Embryonic facial prominence (tissue), 1 donor: ENCODE results near the gene CISD2.
"Not testable (repeated sequence)": the region's sequence is repeated elsewhere in the genome, so short reads cannot be mapped to it uniquely, and the experiment has no call there.

Experiments used
- DNase-seq: peaks from one replicate; pipeline ENCODE4 v3.0.0-alpha.2; 2016; ENCODE audit errors: extremely low spot score

CISD2 gene, protein sequence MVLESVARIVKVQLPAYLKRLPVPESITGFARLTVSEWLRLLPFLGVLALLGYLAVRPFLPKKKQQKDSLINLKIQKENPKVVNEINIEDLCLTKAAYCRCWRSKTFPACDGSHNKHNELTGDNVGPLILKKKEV

DNA sequence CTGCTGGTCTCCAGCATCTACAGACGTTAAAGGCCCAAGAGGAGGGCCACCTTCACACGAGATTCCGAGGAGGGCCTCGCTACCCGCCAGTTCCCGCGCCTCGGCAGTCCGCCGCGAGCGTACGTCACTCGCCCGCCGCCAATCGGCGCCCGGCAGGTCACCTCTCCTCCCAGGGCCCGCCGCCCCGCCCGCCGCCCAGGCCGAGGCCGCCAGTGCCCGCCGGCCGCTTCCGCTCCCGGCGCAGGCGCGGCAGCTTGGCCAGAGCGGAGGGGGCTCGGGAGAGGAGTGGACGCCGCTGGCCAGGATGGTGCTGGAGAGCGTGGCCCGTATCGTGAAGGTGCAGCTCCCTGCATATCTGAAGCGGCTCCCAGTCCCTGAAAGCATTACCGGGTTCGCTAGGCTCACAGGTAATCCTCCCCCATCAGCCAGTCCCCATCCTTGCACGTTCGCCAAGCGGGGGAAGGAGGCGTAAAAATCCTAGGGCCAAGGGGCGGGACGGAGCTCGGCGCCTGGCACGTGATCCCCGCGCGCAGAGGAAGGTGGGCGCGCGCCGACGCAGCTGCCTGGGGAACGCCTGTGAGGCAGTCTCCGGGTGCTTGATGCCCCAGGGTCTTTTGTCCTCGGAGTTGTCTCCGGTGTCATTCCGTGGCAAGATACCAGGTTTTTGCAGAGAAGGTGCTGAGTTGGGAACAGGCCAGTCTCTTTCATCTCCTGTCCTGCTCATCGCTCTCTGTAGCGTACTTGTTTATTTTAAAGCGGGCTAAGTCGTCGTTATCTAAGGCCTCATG, at the start of gene CISD2:
Gene CISD2 (plus strand): TSS at position 212 of the 788 bp plus-strand sequence. CDS start 93 bp downstream, at position 305.
- peak; percentile 85 for DNase-seq

DNA sequence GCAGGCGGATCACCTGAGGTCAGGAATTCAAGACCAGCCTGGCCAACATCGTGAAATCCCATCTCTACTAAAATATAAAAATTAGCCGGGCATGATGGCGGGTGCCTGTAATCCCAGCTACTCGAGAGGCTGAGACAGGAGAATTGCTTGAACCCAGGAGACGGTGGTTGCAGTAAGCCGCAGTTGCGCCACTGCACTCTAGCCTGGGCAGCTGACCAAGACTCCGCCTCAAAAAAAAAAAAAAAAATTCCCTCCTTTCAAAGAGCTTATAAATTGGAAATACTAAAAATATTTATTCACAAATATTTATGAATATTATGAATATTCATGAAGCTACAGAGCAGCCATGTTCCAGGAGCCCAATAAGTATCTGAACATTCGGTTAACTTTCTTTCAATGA, 49.7 kb upstream of the CISD2 start:
- DNase-seq, result not testable (repeated sequence)

DNA sequence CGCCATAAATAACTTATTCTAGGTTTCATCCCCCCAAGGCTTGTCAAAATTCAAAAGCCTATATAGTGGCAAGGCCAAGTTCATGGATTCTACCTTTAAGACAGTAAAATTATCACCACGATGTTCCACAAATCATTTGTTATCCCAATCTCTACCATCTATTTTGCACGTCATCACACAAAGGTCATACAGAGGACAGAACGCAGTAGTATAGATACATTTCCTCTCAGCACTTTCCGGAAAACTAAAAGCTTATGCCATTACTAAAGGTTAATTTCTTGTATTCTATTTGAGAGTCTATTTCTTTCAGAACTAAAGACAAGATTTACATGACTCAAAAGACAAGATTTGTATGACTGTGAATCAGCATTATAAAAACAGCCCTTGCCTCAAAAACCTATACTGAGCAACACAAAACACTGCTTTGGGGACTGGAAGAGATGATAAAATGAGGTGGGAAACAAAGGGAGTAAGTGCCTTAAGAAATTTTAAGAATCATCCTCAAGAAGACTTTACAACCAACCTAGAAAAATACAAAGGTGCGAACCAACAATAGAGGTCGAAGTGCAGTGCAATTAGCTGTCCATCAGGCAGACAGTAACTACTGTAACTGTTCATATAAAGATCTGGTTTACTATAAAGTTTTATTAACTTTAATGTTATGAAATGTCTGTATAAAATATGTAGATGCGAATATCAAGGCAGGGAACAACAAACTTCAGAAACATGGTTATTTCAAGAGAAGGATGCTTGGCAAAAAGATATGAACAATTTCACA, 49.0 kb upstream of the CISD2 start:
- DNase-seq, result no peak

DNA sequence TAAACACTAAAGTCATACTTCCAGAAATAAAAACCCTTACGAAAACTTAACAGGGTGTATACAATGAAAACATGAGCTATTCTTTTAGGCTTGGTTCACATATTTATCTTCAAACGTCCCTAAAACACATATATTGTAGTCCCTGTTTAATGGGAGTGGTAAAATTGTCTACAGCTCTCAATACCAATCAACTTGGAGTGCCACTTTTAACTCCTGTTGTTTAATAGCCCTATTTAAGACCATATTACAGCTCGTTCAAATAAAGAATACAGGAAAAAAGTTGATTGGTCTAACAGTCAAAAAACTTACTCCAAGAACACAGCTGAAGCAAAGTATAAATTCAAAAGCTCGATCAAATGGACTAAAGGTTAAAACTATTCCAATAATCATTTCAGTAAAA, 45.3 kb upstream of the CISD2 start:
- no peak for DNase-seq

DNA sequence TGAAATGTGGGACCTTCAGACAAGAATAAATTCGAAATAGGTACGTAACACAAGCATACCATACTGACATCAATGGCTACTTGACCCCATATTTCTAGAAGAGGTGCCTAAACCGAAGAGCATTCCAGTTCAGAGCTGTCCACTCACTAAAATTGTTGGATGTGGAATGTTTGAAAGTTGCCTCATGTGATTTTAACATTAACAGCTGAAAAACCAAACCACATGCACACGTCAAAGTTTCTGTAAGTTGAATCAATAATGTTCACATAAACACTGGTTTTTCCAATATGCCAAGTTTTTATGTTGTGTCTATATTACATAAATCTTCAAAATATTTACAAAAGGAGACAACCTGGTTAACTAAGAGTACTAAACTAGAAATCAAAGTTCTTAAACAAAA, 44.9 kb upstream of the CISD2 start:
- DNase-seq, result no peak

DNA sequence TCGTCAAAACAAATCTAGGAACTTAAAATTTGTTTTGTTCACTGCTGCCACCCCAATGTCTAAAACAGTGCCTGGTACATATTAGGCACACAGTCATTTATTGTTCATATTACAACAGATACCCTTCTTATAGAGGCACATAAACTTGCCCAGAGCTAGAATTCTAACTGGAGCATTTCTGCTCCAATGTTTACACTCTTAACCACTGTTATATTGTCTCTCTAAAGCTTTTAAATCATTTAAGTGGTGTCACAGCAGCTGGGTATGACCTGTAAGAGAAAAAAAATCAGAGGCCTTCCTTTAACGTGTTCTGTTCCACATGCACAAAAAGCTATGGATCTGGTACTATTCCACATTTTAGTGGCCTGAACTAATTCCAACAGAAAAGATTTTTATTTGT, 44.4 kb upstream of the CISD2 start:
- DNase-seq, result no peak

DNA sequence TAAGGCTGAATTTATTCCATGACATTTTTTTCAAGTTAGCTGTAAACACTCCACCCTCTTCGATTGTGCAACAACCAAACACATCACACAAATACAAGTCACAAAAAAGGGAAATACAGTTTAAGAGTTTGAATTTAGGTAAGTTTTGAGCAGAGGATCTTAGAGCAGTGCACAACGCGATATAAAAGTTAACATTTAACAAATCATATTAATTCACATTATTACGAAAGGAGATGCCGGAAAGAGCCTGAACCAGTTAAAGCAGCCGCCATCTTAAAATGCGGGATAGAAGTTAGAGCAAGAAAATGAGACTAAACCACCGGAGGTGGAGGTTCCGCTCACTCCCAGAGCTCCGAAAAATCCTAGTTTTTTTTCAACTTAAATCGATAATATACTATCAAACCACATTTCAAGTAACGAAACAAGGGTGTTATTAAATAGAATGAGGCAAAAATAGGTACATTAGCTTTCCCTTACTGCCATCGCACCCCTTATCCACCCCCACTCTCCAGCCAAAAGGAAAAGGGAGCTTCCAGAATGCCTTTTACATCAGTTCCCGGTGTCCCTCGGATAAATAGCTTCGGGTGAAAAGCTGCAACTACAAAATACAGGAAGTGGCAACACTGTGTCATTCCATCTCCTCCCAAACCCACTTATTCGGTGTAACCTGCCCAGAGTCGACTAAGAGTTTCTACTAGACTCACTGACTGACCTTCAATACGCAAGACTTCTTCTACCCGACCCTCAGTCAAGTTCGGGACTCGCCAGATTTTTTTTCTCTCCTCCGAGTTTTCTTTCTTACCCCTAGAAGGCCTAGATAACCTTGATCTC, 43.3 kb upstream of the CISD2 start:
- DNase-seq, result peak; percentile 51

DNA sequence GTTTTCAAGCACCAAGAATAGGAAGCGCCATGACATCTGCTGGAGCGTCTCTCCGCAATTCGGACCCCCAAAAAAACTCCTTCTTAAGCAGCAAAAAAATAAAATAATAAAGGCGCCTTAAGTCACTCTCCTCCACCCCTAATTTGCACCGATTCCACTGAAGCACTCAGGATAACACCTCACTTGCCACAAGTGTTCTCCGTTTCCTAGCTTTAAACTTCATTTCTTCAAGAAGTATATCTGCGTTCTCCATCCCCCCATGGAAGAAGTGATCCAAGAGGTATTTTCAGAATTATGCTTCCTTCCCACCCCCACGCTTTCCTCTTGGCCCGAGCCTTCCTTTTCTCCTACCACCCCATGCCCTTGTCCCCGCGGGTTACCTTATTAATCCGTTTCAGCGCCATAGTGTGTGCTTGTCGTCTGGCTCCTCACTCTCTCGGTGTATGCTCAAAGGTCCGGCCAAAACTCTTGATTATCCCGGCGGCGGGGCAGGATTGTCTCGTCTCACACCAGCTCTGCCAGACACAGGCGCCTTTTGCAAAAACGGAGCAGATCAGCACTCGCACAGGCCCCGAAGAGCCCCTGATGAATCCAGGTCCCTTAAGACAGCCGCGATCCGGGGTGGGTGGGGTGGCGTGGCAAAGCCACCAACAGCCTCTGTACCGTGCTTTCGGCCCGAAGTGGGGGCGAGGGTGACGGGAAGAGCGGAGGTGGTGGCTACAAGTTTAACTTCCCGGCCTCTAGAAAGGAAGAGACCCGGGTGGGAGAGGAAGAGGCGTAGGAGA, 42.5 kb upstream of the CISD2 start:
- no peak for DNase-seq

DNA sequence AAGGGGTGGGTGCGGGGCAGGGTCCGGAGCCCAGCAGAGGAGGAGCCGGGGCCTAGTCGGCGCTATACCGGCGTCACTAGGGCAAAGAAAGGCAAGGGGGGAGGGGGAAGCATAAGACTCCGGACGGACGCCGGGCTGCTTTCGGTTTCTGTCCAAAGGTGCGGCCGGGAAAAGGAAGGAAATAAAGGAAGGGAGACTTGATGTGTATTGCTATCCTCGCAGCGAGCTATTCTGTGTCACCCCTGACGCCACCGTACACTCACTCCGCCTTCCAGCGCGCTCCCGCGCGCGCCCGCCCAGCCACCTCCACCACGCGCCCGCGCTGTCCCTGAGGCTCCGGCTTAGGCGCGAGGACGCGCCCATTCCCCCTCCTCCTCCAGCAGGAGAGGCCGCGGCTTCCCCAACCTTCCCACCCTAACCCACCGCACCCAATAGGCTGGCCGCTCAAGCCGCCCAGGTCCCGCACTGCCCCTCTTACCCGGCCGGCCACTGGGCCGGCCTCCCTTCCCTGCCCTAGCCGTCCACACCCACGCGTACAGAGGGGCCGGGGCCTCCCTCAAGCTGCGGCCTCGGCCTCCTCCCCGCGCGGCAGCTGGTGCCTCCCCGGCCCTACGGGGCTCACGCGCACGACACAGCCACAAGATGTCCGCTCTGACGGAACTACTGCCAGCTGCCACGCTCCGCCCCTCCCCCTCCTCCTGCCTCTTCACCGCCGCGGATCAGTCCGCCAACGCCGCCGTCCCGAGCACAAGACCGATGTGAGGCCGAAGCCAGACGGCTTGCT, 41.7 kb upstream of the CISD2 start, which contains the start of gene UBE2D3:
Gene UBE2D3 (minus strand): TSS at position 662 of the 784 bp plus-strand sequence. CDS start 1,043 bp downstream, outside the sequence.
- DNase-seq, result peak; percentile 94

DNA sequence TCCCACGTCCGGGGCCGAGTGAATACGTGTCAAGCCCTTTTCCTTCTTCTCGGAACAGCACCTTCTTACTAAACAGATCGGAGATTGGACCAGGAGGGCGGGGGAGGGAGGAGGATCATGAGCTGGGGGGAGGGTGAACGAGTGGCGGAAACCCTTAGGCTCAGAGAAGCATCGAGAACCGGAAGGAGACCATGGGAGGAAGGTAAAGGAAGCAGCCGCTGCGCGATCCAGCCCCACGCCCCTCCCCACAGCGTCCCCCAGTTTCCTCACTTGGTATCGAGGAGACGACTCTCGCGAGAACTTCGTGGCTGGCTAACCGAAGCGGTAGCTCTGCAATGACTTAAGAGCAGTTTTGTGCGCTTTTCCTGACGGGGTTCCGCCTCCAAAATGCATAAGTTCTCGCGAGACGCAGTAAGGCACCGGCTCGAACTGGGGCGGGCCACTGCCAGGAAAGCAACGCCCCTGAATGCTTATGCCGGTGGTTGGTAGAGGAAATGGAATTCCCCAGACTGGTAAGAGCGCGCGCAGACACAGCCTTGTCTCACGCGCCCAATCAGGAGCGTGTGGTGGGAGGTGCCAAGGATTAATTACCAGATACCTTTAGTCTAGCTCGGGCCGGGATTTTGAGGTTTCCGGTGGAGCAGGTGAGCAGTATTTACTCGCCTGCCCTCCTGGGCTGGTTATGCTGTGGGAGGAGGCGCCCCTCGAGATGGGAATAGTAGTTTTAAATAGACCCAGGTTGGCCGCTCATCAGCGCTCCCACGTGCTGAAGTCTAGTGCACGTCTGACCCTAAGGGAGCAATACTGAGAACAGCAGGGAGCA, 40.9 kb upstream of the CISD2 start:
- DNase-seq, result peak; percentile 99

DNA sequence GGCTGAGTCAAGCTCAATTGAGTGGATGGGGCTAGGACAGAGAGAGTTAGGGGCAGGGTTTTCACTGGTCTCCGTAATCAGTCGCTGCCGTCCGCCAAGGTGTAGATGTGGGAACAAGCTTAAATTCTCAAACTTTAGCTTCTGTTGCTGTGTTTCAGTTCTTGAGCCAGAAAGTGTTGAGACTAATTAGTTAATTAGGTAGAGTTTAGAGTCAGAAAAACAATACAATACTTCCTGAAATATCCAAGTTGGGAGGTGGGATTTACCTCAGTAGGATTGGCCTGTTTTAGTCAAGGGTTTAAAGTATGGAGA, 40.3 kb upstream of the CISD2 start:
- no peak for DNase-seq

DNA sequence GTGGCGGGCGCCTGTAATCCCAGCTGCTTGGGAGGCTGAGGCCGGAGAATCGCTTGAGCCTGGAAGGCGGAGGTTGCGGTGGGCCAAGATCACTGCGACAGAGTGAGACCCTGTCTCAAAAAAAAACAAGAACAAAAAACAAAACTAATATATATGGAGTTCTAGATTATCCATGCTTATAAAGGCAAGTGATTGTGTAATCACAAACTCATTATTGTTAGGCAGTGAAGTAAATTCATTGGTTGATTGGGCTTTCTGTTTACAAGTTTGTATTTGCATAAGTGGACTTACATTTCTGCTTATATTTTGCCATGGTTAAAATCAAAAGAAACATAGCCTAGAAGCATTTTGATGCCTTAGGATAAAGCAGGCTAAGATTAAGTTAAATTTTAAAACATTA, 39.0 kb upstream of the CISD2 start:
- no peak for DNase-seq

DNA sequence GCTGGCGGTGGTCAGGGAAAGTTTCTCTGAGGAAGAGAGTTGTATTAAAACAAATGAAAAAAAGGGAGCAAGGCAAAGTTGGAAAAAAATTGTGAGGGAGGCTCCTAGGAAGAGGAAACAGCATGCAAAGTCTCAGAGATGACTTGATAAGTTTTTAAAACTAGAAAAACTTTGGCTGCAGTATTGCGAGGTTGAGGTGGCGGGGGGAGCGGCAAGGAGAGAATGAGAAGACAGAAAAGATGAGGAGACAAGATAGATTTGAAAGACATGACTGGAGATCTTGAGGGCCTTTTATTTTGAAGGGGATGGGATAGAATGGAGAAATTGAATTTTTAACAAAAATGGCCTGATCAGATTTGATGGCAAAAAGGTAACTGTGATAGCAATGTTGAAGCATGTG, 36.7 kb upstream of the CISD2 start:
- DNase-seq, result no peak

DNA sequence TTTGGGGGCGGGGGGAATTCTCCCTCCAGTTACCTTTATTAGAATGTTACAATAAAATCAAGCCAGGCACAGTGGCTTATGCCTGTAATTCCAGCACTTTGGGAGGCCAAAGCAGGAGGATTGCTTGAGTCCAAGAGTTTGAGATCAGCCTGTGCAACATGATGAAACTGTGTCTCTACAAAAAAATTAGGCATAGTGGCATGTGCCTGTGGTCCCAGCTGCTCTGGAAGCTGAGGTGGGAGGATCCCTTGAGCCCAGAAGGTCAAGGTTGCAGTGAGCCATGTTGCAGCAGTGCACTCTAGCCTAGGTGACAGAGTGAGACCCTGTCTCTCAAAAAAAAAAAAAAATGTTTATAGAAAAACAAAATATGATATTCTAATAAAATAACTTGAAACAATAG, 36.1 kb upstream of the CISD2 start:
- no peak for DNase-seq

DNA sequence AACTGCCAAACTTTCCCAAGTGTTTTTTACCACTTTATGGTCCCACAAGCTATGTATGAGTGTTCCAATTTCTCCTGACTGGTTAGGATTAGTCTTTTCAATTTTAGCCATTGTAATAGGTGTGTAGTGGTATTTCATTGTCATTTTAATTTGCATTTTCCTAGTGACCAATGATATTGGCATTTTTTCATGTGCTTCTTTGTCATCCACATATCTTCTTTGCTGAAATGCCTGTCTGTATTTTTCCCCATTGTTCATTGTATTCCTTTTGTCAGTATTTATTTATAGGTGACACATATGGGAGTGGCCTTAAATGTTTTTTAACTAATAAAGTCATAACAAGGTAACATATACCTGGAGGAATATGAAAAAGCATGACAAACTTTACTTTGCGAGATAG, 32.2 kb upstream of the CISD2 start:
- no peak for DNase-seq

DNA sequence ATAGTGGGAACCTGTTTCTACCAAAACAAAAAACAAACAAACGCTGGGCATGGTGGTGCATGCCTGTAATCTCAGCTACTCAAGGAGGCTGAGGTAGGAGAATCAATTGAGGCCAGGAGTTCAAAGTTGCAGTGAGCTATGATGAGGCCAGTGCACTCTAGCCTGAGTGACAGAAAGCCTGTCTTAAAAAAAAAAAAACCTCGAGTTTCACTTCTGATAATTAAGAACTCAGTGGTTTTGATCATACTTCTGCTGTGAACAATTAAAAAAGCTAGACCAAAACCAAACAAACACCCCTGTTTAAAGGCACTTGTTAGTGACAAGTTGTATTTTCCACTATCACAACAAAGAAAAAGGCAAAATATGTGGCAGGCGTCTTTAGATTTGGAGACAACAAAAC, 26.4 kb upstream of the CISD2 start:
- DNase-seq, result no peak

DNA sequence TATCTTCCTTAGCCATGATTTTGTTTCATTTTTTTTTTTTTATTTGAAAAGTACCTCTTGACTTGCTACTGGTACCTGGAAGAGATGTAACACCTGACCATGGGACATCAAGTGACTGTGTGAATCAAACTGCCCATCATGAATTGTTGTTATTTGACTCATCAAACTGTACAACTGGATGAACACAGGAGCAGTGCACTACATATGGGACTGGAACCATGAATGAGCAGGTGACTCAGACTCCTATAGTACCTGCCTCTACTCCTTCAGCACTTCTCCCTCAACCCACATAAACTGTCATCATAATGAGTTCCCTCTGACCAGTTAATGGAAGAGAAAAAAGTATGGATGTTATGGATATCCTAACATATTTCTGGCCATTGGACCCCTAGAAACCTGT, 25.5 kb upstream of the CISD2 start:
- no peak for DNase-seq

DNA sequence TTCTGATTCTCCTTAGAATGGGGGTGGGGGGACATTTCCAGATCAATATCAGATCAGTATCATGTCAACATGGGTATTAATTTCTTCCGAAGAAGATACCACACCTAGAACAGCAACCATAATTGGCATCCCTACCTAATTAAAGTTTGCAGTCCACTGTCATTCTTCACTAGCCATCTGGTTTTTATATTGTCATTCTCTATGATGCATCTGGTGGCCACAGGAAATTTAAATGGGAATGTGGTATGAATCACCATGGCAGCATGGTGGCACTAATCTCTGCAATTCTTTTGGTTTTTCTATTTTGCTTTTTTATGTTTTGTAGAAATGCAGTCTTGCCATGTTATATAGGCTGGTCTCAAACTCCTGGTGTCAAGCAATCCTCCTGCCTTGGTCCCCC, 24.9 kb upstream of the CISD2 start:
- DNase-seq, result no peak

DNA sequence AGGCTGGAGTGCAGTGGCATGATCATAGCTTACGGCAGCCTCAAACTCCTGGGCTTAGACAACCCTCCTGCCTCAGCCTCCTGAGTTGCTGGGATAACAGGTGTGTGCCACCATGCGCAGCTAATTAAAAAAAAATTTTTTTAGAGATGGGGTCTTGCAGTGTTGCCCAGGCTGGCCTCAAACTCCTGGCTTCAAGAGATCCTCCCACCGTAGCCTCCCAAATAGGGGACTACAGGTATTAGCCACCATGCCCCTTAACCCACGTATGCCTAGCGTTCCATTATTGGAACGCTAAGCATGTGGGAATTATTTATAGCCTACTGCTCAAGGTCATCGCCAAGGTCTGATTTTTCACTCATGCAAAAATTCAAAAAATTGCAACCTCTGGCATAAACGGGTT, 21.1 kb upstream of the CISD2 start:
- DNase-seq, result no peak
